ENCODE data around the gene MRPS33. TPM values are rescaled to one million over a fixed set of nuclear protein-coding genes. Genes with fewer than 3 reads are reported as not detected.

MRPS33 gene
- total and polyA plus RNA-seq, 2 of the 13 experiments (the other 11 are each of a cell fraction or from before 2014, with no cell fraction given) = 50.9 to 91.0 TPM

- 0 out of 2 replicates have a peak, but pooled peaks have one; percentile 35 for TF ChIP-seq AHDC1 (CRISPR knock-in tag; IDR thresholded peaks at IDR 0.05; ENCODE audit: borderline replicate concordance)
- peak; percentile 82 for TF ChIP-seq CEBPG (CRISPR knock-in tag; IDR thresholded peaks at IDR 0.05)
- no peak for TF ChIP-seq ZNF547 (CRISPR knock-in tag; IDR thresholded peaks at IDR 0.05)
- TF ChIP-seq ZNF280D (CRISPR knock-in tag; IDR thresholded peaks at IDR 0.05) = no peak
- no peak for TF ChIP-seq ZNF207 (IDR thresholded peaks at IDR 0.05; ENCODE audit: borderline replicate concordance)
- peak; percentile 51; the same call in 1 of the 2 replicates for TF ChIP-seq TCF7 (IDR thresholded peaks at IDR 0.05; ENCODE audit: low read depth)
- peak; percentile 32; the same call in 1 of the 2 replicates for TF ChIP-seq NR2C2 (CRISPR knock-in tag; IDR thresholded peaks at IDR 0.05; ENCODE audit: borderline replicate concordance)
- 0 out of 2 replicates have a peak, but pooled peaks have one; percentile 25 for TF ChIP-seq HMG20A (CRISPR knock-in tag; IDR thresholded peaks at IDR 0.05; ENCODE audit: borderline replicate concordance)
- no peak for TF ChIP-seq SPEN (CRISPR knock-in tag; IDR thresholded peaks at IDR 0.05; ENCODE audit: low read depth)
- TF ChIP-seq POGK (CRISPR knock-in tag; conservative IDR thresholded peaks at IDR 0.05) = no peak
- no peak for TF ChIP-seq ZNF616 (CRISPR knock-in tag; IDR thresholded peaks at IDR 0.05; ENCODE audit: low read depth)
- TF ChIP-seq HNRNPUL1 (IDR thresholded peaks at IDR 0.05; ENCODE audit: low read depth, low read length) = peak; percentile 41; the same call in 1 of the 2 replicates
- no peak for TF ChIP-seq MED1 (CRISPR knock-in tag; IDR thresholded peaks at IDR 0.05)
- no peak for TF ChIP-seq ZNF670 (CRISPR knock-in tag; IDR thresholded peaks at IDR 0.05; ENCODE audit: borderline replicate concordance)
- no peak for TF ChIP-seq POLR2AphosphoS2 (IDR thresholded peaks at IDR 0.05; ENCODE audit: low read depth, low read length)
- no peak for TF ChIP-seq FOXM1 (CRISPR knock-in tag; IDR thresholded peaks at IDR 0.05)
Measured at GRCh38 chr7:141001546-141001945, 13.2 kb downstream of the MRPS33 start (continued).

All from HepG2 (cell line).